ENCODE results near the gene CDSN. TPM values are rescaled to one million over a fixed set of nuclear protein-coding genes. Genes with fewer than 3 reads are reported as not detected.
A peak's percentile ranks its signal among the peaks of the same experiment; 100 is the strongest.

CDSN gene
- total and polyA plus RNA-seq, 10 donors = not detected

- H3K4me1 ChIP-seq = peaks cover 11 to 38% (median 25%) of the 10 kb centered on the region in 6 donors
- H3K27ac ChIP-seq = peak within 1 kb of the TSS; percentile 42 to 90 (median 79)
- TF ChIP-seq CTCF (IDR thresholded peaks at IDR 0.05 in 8 of 11, conservative IDR thresholded peaks at IDR 0.05 in 3 of 11) (no peak), POLR2AphosphoS5 (IDR thresholded peaks at IDR 0.05) (no peak), POLR2A (IDR thresholded peaks at IDR 0.05) (no peak)
- H3K9me3 ChIP-seq = no peaks in the 10 kb centered on the region
- peaks cover 0 to 52% (median 7%) of the 10 kb centered on the region in 6 donors for H3K36me3 ChIP-seq
- H3K27me3 ChIP-seq (replicated peaks in 1 of 7) = no peaks in the 10 kb centered on the region
- 11 to 16% (median 14%) methylated on average over 14 of the region's 14 CpGs for WGBS, 5 donors
- intact Hi-C loops (cut with DNase I; ENCODE audit: low total_unique reads) = no loop called here
- DNase-seq = no peak
- H3K4me3 ChIP-seq = peak within 1 kb of the TSS; percentile 63 to 94 (median 84)
Observed at GRCh38 chr6:31157513-31158139, 37.4 kb upstream of the CDSN start, which contains the start of gene CCHCR1. Gene CCHCR1, minus strand, starts transcription at chr6:31157802. Its CDS starts 202 bp downstream, at chr6:31157600.

GRCh38 chr6:31156641-31157040 lies 36.4 kb upstream of the CDSN start:
- Histone ChIP-seq H3K4me1 (peaks cover 11 to 38% (median 25%) of the 10 kb centered on the region in 6 donors), H3K9me3 (no peaks in the 10 kb centered on the region), H3K27me3 (replicated peaks in 1 of 7) (no peaks in the 10 kb centered on the region), H3K27ac (no peak overlapping the region), H3K4me3 (no peak overlapping the region), H3K36me3 (peaks cover 0 to 44% (median 7%) of the 10 kb centered on the region in 6 donors)
- 94 to 99% (median 96%) methylated on average over 7 of the region's 7 CpGs for WGBS, 5 donors
- intact Hi-C loops (cut with DNase I; ENCODE audit: low total_unique reads) = no loop called here
- TF ChIP-seq CTCF (IDR thresholded peaks at IDR 0.05 in 8 of 11, conservative IDR thresholded peaks at IDR 0.05 in 3 of 11) (no peak), POLR2A (IDR thresholded peaks at IDR 0.05) (no peak), POLR2AphosphoS5 (IDR thresholded peaks at IDR 0.05) (no peak)
- DNase-seq = no peak

GRCh38 chr6:31154436-31154835 lies 34.2 kb upstream of the CDSN start:
- 91 to 99% (median 97%) methylated on average over 9 to 15 of the region's 15 CpGs for WGBS, 5 donors
- Histone ChIP-seq H3K9me3 (no peaks in the 10 kb centered on the region), H3K36me3 (peaks cover 0 to 58% (median 21%) of the 10 kb centered on the region in 6 donors), H3K27ac (no peak overlapping the region), H3K4me1 (peaks cover 11 to 25% (median 19%) of the 10 kb centered on the region in 6 donors), H3K27me3 (replicated peaks in 1 of 7) (no peaks in the 10 kb centered on the region), H3K4me3 (no peak overlapping the region)
- TF ChIP-seq POLR2AphosphoS5 (IDR thresholded peaks at IDR 0.05) (no peak), POLR2A (IDR thresholded peaks at IDR 0.05) (no peak), CTCF (IDR thresholded peaks at IDR 0.05 in 8 of 11, conservative IDR thresholded peaks at IDR 0.05 in 3 of 11) (no peak)
- intact Hi-C loops (cut with DNase I; ENCODE audit: low total_unique reads) = no loop called here
- DNase-seq = no peak

GRCh38 chr6:31152781-31153180 lies 32.5 kb upstream of the CDSN start:
- 88 to 97% (median 95%) methylated on average over 7 of the region's 7 CpGs for WGBS, 5 donors
- TF ChIP-seq POLR2A (IDR thresholded peaks at IDR 0.05) (no peak), POLR2AphosphoS5 (IDR thresholded peaks at IDR 0.05) (no peak), CTCF (IDR thresholded peaks at IDR 0.05 in 8 of 11, conservative IDR thresholded peaks at IDR 0.05 in 3 of 11) (no peak)
- H3K4me3 ChIP-seq = no peak overlapping the region
- intact Hi-C loops (cut with DNase I; ENCODE audit: low total_unique reads) = no loop called here
- no peaks in the 10 kb centered on the region for H3K27me3 ChIP-seq (replicated peaks in 1 of 7)
- H3K9me3 ChIP-seq = no peaks in the 10 kb centered on the region
- no peak overlapping the region for H3K27ac ChIP-seq
- H3K4me1 ChIP-seq = peaks cover 4 to 19% (median 9%) of the 10 kb centered on the region in 6 donors
- DNase-seq = no peak
- peaks cover 0 to 70% (median 21%) of the 10 kb centered on the region in 6 donors for H3K36me3 ChIP-seq
